ENCODE measurements around the gene NTF3.

The NTF3 gene

DNA sequence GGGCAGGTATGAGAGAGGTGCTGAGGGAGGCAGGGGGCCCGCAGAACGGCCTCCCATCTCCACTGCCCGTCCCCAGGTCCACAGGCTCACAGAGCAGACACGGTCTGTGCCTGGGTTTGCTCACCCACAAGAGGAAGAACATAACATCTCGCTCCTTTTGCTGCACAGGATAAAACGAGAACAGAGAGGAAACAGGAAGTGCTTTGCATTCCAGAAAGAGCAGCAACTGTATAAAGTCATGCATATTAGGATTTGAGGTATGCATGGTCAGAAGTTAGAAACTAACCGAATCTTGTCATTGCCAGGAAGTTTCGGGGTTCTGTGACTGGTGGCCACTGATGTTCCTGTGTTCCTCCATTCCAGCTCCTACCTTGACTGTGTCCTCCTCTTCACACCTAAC lies 25.0 kb downstream of the NTF3 start:
- DNase-seq (ENCODE audit: low read depth in 2 of 2, low spot score in 1 of 2), result no peak

DNA sequence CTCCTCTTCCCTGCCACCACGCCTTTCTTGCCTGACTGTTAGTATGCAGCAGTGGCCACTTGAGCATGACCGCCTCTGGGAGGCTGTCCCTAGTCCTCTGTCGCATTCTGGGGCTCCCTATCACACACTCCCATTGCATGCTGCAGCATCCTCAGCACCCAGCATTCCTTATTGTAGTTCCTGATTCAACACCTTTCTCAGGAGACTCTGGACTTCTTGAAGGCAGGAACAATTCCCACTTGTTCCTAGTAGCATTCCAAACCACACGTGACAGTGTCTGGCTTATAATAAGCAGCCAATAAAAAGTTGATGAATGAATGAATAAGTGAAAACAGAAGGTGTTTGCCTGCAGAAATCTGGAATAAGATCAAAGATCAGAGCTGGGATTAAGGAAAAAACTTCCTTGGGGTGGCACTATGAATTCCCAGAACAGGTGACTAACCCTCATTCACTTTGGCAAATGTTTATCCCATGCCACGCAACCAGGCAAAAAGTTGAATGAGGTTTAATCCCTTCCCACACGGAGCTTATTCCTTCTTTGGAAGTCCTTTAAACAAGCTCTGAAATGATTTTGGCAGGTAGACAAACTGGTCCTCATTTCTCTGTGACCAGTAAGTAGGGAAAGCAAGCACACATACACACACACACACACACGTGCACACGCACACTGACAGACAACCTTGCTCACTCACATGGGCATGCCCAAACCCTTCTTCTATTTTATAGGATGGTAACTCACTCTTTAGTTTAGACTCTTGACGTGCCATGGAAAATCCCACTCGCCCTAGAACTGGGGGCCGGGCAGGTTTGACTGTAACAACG lies 26.5 kb downstream of the NTF3 start:
- DNase-seq (ENCODE audit: low read depth in 2 of 2, low spot score in 1 of 2), result no peak

DNA sequence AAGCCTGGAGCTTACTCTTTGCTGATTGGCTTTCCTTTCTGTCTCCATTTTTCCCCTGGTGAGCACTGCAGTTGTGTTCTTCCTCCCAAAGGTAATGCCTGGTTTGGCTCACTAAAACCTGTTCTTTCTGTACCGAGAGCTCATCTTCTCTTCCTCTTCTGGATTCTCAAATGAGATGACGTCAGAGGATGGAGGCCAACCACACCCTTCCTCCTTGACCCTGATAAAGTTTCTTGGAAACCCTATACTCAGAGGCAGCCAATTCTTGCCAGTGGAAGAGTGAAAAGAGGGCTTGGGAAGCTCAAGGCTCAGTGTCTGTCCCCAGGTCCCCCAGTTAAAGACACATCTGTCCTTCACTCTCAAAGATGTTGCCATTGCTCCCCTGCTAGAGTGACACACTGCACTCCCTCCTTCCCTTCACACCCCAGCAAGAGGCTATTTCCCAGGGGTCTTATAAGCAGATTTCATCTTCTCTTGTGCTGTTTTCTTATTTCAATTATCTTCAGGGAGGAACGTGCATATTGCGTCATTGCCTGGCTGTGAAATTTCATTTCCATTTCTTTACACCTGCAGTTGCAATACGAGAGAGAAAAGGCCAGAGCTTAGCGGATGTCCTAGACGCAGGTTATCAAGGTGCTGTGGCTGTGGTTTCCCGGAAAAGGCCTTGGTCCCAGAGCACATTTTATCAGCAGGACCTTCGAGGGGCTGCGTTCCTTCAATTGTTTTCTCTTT lies 27.3 kb downstream of the NTF3 start:
- DNase-seq (ENCODE audit: low read depth in 2 of 2, low spot score in 1 of 2), result no peak

DNA sequence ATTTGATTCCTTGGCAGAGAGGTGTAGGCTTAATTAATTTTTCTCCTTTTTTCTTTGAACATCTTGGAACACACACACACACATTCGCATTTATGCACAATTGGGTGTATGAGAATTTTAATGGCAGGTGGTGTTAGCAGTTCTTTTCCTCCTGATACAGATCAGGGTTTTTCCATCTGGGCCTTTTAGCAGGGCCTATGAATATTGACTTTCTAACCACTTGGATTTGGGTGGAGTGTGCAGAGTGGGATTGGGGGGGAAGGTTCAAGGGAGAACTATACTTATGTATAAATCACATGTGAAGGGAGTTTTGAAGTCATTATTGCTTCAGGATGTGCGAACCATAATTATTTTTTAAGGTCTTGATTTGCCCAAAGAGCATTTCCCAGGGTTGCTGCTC lies 28.9 kb downstream of the NTF3 start:
- DNase-seq (ENCODE audit: low read depth in 2 of 2, low spot score in 1 of 2), result no peak

DNA sequence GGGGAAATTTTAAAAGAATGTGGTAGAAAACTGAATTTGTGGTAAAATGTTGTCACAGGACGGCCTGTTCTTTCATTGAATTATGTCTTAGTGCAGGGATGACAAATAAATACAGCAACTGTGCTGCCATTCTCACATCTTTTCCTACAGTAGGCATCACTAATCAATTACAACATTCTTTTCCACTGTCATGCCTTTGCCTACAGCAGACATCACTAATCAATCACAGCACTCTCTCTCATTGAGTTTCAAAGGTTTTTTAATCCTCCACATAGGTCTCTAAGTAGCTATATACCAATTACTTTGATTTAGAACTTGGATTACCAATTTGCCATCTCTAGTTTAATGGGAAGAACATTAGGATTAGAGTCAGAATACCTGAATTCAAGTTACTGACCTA lies 30.1 kb downstream of the NTF3 start:
- DNase-seq (ENCODE audit: low read depth in 2 of 2, low spot score in 1 of 2), result no peak

DNA sequence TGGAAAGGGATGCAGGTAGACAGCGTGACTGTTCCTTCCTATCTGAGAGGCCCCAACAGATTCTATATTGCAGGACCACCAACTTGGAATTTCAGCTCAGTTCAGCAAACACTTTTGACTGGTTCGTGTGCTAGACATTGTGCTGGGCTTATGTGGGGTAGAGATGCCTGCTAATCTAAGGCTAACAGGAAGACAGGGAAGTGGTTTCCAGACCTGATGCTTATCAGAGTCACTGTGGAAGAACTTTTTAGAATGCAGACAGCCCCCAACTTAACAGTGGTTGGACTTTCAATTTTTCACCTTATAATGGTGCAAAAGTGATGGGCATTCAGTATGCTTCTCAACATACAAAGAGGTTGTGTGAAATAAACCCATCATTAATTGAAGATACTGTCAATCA lies 32.2 kb downstream of the NTF3 start:
- no peak for DNase-seq (ENCODE audit: low read depth in 2 of 2, low spot score in 1 of 2)

DNA sequence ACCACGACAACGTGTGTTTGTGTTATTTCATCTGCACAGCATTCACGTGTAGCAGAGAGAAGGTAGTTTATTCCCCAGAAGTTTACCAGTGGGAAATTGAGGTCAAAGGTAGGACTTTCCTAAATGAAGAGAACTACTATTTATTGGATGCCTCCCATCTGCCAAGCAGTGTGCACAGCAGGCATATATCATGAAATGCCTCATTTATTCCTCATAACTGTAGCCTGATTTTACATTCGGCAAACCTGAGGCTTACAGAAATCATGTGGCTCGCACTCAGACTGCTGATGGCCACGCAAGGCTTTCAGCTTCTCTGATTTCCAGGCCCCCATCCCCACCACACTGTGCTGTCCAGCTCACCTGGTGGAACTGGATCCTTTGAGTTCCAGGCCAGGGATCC lies 33.5 kb downstream of the NTF3 start:
- no peak for DNase-seq (ENCODE audit: low read depth in 2 of 2, low spot score in 1 of 2)

DNA sequence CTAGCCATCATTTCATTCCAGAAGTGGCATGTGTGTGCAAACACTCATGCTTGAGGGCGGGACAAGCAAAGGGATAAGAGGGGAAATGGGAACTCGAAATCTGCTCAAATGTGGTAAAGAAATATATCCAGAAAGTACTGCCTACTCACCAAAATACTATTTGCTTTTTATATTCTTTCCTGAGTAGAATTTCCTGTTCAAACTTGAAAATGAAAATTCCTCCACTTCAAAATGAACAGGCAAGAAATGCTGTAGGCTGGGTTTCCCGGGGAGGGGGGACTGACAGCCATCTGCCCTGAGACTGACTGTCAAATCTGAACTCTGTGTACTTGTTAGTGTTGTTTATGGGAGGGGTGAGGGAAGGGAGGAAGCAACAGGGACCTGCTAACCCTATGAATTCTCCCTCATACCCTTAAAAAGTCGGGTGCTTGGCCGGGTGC lies 34.6 kb downstream of the NTF3 start:
- no peak for DNase-seq (ENCODE audit: low read depth in 2 of 2, low spot score in 1 of 2)

DNA sequence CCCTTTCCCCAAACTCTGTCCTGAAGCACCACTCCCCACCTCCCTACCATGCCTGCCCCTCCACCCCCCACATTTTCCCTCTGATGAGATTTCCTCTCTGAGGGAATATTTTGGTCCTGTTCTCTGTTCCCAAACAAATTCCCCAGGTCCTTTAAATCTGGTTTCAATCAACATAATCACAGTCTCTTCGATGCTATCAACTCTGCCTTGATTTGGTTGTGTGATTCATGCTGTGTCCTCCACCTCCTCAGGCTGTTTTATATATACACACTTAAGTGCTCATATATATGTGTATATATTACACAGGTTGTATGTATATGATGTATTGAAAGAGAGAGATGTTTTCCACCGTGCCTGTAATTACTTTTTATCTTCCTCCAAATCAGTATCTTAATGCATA lies 36.0 kb downstream of the NTF3 start:
- no peak for DNase-seq (ENCODE audit: low read depth in 2 of 2, low spot score in 1 of 2)

DNA sequence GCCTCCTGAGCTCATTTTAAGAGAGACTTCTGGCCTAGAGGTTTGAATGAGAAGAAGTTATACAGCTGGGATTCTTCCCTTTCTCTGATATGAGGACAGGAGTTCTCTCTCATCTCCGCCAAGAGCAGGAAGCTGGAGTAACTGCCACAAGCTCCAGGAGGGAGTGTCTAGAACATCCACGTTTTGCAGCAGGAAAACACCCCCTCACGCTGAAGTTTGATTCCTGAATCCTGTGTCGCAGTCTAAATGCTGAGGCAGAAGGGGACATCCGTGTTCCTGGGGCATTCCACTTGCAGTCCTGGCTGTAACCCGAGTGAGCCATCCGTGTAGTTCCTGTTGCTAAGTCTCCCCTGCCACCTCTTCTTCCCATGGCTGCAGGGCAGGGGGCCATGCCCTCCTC lies 38.3 kb downstream of the NTF3 start:
- no peak for DNase-seq (ENCODE audit: low read depth in 2 of 2, low spot score in 1 of 2)

DNA sequence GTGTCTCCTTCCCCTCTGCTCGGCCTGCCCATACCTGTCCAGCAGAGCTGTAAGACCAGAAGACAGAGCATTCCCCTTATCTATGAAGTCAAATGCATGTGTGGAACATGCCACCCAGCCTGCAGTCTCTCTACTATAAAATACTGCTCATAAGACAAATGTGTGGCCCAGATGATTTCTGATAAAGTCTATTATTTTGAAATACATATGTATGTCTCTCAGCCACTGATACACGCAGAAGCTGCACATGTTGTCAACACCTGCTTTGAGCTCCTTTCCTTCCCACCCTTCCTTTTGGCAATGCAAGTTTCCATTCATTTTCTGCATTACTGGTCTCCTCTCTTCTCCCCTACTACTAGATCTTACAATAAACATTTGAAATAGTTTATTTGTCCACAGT lies 38.8 kb downstream of the NTF3 start:
- DNase-seq (ENCODE audit: low read depth in 2 of 2, low spot score in 1 of 2), result no peak

DNA sequence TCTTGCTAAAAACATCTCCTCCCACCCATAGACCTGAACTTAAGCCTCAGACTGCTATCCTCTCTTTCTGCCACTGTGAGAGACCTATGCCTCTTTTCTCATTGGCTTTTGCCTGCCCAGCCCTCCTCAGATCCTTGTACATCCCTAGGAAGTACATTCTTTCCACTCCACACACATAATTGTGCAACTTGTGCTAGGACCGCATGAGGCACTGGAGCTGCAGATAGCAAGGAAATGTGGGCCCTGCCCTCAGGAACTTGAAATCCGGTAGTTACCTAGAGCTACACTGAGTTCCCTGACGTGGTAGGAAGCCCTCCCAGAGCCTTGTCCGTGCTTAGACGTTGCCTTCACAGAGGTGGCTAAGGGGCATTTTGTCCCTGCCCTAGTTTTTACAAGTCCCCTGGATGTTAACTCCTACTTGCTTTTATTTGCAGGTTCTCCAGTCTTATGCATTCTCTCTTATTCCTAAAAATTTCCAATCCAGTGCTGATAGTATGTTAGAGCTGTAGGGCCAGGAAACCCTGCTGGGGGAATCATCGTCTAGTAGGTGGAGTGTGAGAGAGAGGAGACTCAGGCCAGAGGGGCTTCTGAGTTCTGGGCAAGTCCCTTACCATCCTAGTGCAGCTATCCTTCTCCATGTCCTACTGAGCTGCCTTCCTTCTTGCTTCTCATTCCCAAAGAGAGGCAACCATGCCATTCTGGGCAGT lies 41.3 kb downstream of the NTF3 start:
- no peak for DNase-seq (ENCODE audit: low read depth in 2 of 2, low spot score in 1 of 2)

DNA sequence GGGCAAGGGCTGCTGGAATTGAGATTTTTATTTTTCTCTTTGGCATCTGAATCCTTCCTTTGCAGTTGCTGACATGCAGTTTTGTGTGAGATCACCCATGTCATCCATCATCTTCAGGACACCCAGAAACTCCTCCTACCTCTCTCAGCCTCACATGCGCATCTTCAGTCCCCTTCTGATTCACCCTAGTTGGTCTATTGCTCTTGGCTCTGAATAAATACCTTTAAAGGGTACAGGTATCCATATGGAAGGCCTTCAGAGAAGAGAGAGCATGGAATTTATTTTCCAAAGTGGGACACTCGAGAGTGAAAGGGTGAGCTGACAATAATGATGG lies 41.8 kb downstream of the NTF3 start:
- DNase-seq (ENCODE audit: low read depth in 2 of 2, low spot score in 1 of 2), result no peak

DNA sequence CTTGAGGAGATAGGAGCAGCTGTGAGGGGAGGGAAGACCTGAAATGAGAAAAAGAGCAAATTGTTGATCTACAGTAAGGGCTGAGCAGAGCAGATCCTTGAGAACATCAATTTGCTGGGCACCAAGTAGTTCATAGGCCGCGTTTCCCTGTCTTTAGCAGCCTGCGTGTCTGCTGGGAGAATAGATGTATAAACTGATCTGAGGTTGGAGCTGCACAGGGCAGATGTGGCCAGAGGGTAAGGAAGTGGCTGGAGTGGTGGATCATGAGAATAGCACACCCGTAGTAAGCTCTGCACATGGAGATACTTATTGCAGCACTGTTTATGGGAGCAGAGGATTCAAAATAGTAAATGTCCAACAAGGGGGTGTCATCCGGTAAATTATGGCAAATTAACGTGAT lies 44.4 kb downstream of the NTF3 start:
- DNase-seq (ENCODE audit: low read depth in 2 of 2, low spot score in 1 of 2), result no peak

DNA sequence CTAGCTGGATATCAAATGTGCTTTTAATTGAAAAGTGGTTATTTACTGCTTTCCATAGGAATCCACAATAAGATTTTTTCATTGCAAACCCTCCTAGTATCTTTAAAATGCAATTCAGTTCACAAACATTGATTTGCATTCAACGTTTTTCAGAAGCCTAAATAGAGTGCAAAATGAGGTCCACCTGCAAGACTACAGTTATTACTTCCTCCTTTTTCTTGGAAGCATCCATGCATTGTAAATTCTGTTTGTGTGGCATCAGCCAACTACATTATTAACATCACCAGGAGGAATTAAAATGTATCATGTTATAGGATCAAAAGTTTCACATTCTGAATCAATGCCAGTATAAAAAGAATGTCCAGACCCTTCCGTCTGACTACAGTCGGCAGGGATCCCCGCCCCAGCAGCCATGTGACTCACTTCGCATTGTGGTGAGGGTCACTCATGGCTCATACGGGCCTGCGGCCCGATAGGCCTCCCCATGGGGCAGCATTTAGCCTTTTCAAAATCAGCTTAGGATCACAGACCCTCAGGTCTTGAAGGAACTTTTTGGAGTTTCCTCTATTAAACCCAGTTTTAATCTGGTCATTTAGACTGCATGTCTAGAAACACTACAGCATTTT lies 46.3 kb downstream of the NTF3 start:
- no peak for DNase-seq (ENCODE audit: low read depth in 2 of 2, low spot score in 1 of 2)

DNA sequence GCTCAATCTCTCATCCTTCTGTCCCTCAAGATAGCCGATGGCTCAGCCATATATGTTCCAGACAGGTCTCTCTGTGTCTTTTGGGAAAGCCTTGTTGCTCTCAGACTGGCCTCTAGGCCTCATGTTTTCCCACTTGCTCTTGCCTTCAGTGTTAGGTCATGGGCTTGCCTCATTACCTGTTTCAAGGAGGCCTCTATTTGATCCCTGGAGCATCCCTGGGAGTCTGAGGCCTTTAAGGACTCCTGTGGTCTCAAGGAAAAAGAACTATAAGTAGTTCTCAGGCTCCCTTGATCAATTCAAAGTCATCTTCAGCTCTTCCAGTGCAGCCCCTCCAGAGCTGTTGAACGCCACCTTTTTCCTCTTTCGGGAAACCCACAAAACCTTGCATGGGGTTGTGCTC lies 47.9 kb downstream of the NTF3 start:
- DNase-seq (ENCODE audit: low read depth in 2 of 2, low spot score in 1 of 2), result no peak

DNA sequence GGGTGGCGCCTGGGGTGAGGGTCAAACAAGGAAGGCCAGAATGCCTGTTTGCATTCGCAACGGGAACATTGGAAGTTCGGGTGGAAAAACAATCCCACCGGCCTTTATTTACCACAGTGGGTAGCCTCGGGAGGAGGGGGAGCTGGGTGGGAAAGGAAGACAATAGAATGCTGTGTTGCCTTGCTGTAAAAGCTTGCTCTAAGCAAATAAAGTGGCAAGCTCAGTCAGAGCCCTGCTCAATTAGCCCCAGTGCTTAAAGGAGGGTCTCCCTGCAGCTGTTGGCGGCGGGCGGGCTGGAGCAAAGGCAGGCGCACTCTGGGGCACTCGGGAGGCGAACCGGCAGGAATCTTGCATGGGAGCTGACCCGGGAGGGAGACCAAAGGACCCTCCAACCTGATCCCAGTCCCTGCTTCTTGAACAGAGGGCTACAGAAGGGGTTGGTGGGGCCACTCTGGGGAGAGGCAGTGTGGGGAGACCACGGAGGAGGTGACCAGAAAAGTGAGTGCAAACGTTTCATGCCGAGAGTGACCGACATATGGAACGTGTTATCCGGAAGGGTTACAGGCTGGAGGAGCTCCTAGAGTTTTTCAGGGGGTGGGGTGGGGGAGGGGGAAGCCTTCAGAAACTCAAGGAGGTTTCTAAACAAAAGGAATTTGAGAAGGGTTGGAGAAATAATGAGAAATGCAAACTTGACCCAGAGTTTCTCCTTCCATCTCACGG lies 48.5 kb downstream of the NTF3 start:
- DNase-seq (ENCODE audit: low read depth in 2 of 2, low spot score in 1 of 2), result no peak

DNA sequence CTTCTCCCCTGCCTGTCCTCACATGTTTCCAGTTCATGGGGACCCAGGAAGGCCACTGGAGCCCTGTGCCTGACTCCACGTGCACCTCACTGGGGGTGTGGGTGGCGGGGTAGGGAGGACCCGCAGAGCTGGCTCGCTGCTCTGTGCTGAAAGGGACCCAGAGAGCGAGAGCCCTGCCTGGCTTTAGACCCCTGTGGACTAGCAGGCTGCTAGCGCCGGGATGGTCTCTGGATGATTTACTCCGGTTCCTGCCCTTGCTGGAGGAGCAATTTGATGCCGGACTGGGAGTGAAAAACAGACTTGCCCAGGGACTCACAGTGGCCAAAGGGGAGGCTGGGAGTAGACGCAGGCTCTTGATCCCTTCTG lies 49.0 kb downstream of the NTF3 start:
- DNase-seq (ENCODE audit: low read depth in 2 of 2, low spot score in 1 of 2), result no peak

DNA sequence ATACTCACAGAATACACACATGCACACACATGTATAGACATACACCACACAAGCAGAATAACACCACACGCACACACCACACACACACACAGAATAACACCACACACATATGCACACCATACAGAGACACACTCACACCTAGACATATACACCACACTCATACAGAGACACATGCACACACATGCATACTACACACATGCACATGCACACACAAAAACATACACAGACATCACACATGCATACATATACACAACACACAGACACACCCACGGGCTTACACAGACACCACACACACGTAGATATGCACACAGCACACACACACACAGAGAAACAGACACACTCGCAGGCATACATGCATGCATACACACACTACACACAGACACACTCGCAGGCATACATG lies 49.7 kb downstream of the NTF3 start:
- no peak for DNase-seq (ENCODE audit: low read depth in 2 of 2, low spot score in 1 of 2)

DNA sequence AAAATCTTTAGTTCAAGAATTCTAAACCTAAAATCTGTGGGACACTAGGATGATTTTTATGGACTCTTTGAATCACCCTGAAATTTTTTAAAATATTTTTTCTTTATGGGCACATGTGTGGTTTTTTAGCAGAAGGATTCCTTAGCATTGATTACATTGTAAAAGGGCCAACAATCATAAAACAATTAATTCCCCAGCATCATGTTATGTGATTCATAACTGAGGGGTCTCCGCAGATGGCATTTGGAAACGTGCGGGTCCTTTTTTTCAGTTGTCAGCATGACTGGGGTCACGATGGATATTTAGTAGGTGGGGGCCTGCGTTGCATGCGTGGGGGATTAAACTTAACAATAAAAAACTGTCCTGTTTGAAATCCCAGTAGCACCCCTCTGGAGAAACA lies 52.5 kb downstream of the NTF3 start:
- DNase-seq (ENCODE audit: low read depth in 2 of 2, low spot score in 1 of 2), result no peak

DNA sequence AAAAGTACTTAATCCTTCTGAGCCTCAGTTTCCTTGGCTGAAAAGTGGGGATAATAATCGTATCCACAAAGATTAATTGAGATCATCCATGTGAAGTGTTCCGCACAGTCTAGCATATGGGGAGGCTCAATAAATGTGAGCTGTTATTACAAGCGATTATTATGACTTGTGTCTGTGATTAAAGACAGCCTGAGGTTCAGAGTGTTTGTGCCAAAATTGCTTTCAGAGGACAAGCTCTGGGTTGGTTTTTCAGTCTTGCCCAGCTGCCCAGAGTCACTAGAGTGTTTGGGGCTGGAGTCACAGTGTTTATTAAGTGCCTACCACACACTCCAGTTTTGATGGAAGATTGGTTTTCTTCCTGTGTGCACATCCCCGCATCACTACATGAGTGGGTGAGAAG lies 53.5 kb downstream of the NTF3 start:
- DNase-seq (ENCODE audit: low read depth in 2 of 2, low spot score in 1 of 2), result no peak
